Cardiac muscle cell (in vitro differentiated cells and primary cell): ENCODE results near the gene KLHL36. TPM values are rescaled to one million over a fixed set of nuclear protein-coding genes. Genes with fewer than 3 reads are reported as not detected.

Experiments
- DNase-seq, 2 donors: peaks; one replicate each; pipeline versions ENCODE4 v3.0.0 to v3.0.0-alpha.2; 2010 to 2017; ENCODE audit warnings: low read depth in 1 of 2, low spot score in 1 of 2
- H3K27ac ChIP-seq: fragments of 200-600 bp; sonication (generic); 2 replicates; pipeline ENCODE4 v1.5.1; 2016
- H3K27me3 ChIP-seq: fragments of 200-600 bp; sonication (generic); 2 replicates; pipeline ENCODE4 v1.6.0; 2016; ENCODE audit warnings: control low read depth
- H3K36me3 ChIP-seq: fragments of 200-600 bp; sonication (generic); 2 replicates; pipeline ENCODE4 v1.5.1; 2016; ENCODE audit warnings: control low read depth
- H3K4me1 ChIP-seq: fragments of 200-600 bp; sonication (generic); 2 replicates; pipeline ENCODE4 v1.8.1; 2017; ENCODE audit warnings: low read depth, mild to moderate bottlenecking, mixed run types
- H3K4me3 ChIP-seq: fragments of 200-600 bp; sonication (generic); 2 replicates; pipeline ENCODE4 v1.5.1; 2016; ENCODE audit warnings: mild to moderate bottlenecking
- H3K9me3 ChIP-seq: fragments of 200-600 bp; sonication (generic); 2 replicates; pipeline ENCODE4 v1.5.1; 2017; ENCODE audit warnings: low read depth, mild to moderate bottlenecking, control low read depth
- CTCF ChIP-seq: IDR thresholded peaks from 2 replicates; pipeline ENCODE4 v1.5.1; 2012; ENCODE audit warnings: low read depth, mild to moderate bottlenecking, low read length
- polyA plus RNA-seq: library from polyadenylated mRNA; unstranded; fragments of >200 nt; fragmentation: Nextera tagmentation; extraction: Ambion mirVana; gene quantifications from 2 replicates; pipeline ENCODE4 v1.2.1, GENCODE V29; 2016
- total RNA-seq: library from RNA; depleted of rRNA; stranded (reverse); fragments of >200 nt; gene quantifications from 2 replicates; pipeline ENCODE4 v1.2.3, GENCODE V29; 2016

The KLHL36 gene
- total and polyA plus RNA-seq, 2 experiments from 2014 or later, result 14.5 to 53.9 TPM

- no peaks in the 10 kb centered on the region for H3K4me1 ChIP-seq
- no peak overlapping the region for H3K27ac ChIP-seq
- DNase-seq, result no peak
- no peaks in the 10 kb centered on the region for H3K9me3 ChIP-seq
- H3K27me3 ChIP-seq, result no peaks in the 10 kb centered on the region
- no peak overlapping the region for H3K4me3 ChIP-seq
- TF ChIP-seq CTCF, result no peak
- no peaks in the 10 kb centered on the region for H3K36me3 ChIP-seq
Observed at GRCh38 chr16:84678541-84678940, 30.2 kb downstream of the KLHL36 start.

- TF ChIP-seq CTCF, result no peak
- DNase-seq, result no peak
- Histone ChIP-seq H3K4me1 (no peaks in the 10 kb centered on the region), H3K4me3 (no peak overlapping the region), H3K27ac (no peak overlapping the region), H3K9me3 (no peaks in the 10 kb centered on the region), H3K27me3 (no peaks in the 10 kb centered on the region), H3K36me3 (no peaks in the 10 kb centered on the region)
Observed at GRCh38 chr16:84680165-84680842, 32.0 kb downstream of the KLHL36 start.

GRCh38 chr16:84680843-84681629 lies 32.7 kb downstream of the KLHL36 start:
- TF ChIP-seq CTCF, result no peak
- no peak for DNase-seq
- no peaks in the 10 kb centered on the region for H3K27me3 ChIP-seq

GRCh38 chr16:84683691-84684591 lies 35.6 kb downstream of the KLHL36 start:
- TF ChIP-seq CTCF, result no peak
- no peaks in the 10 kb centered on the region for H3K4me1 ChIP-seq
- H3K9me3 ChIP-seq, result no peaks in the 10 kb centered on the region
- DNase-seq, result no peak
- H3K27ac ChIP-seq, result no peak overlapping the region
- no peaks in the 10 kb centered on the region for H3K36me3 ChIP-seq
- no peaks in the 10 kb centered on the region for H3K27me3 ChIP-seq
- H3K4me3 ChIP-seq, result no peak overlapping the region

More at GRCh38 chr16:84680843-84681629, 32.7 kb downstream of the KLHL36 start:
- no peak overlapping the region for H3K27ac ChIP-seq
- H3K4me1 ChIP-seq, result no peaks in the 10 kb centered on the region
- no peak overlapping the region for H3K4me3 ChIP-seq
- no peaks in the 10 kb centered on the region for H3K9me3 ChIP-seq
- H3K36me3 ChIP-seq, result no peaks in the 10 kb centered on the region

- H3K27me3 ChIP-seq, result no peaks in the 10 kb centered on the region
- H3K4me1 ChIP-seq, result no peaks in the 10 kb centered on the region
- H3K27ac ChIP-seq, result no peak overlapping the region
- no peak for TF ChIP-seq CTCF
- no peaks in the 10 kb centered on the region for H3K36me3 ChIP-seq
- no peak for DNase-seq
- H3K4me3 ChIP-seq, result no peak overlapping the region
- no peaks in the 10 kb centered on the region for H3K9me3 ChIP-seq
Observed at GRCh38 chr16:84684592-84684965, 36.3 kb downstream of the KLHL36 start.
